GM19351 (cell line): ENCODE results near the gene NTHL1.

Experiments
- ATAC-seq: cut with Tn5 transposase; IDR thresholded peaks from one replicate; pipeline ENCODE4 v1.9.1; 2021; ENCODE audit warnings: mild to moderate bottlenecking, moderate library complexity; ENCODE audit not compliant: unreplicated experiment

The NTHL1 gene

GRCh38 chr16:1998360-1998835, 49.2 kb downstream of the NTHL1 start:
- no peak for ATAC-seq

- ATAC-seq = no peak
Observed at GRCh38 chr16:1997494-1998359, 49.9 kb downstream of the NTHL1 start.

- ATAC-seq = no peak
Observed at GRCh38 chr16:1993731-1994131, 53.9 kb downstream of the NTHL1 start.

DNA sequence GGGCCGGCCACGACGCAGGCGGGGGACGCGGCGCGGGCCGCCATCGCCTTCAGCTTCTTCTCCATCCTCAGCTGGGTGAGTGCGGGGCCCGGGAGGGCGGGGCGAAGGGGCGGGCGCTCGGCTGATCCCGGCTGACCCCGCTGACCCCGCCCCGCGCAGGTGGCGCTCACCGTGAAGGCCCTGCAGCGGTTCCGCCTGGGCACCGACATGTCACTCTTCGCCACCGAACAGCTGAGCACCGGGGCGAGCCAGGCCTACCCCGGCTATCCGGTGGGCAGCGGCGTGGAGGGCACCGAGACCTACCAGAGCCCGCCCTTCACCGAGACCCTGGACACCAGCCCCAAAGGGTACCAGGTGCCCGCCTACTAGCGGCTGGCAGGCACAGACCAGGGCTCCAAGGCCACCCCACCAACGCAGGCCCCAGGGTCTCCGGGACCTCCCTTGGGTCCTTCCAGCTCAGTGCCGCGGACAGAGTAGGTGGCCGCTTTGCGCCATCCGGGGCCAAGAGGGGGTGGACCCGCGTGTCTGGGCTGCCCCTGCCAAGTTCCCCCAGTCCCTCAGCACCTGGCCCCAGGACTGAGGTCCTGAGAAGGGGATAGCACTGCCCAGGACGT, 54.8 kb downstream of the NTHL1 start:
- no peak for ATAC-seq

DNA sequence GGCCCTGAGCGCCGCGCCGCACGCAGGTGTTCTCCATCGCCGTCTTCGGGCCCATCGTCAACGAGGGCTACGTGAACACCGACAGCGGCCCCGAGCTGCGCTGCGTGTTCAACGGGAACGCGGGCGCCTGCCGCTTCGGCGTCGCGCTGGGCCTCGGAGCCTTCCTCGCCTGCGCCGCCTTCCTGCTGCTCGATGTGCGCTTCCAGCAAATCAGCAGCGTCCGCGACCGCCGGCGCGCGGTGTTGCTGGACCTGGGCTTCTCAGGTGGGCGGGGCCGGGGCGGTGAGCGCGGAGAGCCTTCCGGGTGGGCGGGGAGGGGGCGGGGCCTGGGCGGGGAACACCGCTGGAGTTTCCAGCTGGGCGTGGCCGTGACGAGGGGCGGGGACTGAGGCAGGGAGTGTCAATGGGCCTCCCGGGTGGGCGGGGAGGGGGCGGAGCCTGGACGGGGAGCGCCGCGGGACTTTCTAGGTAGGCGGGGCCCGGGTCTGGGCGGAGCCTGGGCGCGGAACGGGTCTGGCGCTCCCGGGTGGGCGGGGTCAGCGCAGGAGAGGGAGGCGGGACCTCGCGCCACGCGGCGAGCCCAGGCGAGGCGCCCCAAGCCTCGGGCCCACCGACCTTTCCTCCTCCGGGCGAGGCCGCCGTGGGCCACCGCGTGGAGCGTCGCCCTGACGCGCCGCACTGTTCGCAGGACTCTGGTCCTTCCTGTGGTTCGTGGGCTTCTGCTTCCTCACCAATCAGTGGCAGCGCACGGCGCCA, 55.5 kb downstream of the NTHL1 start:
- peak; percentile 49 for ATAC-seq

- no peak for ATAC-seq
Observed at GRCh38 chr16:1991588-1991947, 56.1 kb downstream of the NTHL1 start.

DNA sequence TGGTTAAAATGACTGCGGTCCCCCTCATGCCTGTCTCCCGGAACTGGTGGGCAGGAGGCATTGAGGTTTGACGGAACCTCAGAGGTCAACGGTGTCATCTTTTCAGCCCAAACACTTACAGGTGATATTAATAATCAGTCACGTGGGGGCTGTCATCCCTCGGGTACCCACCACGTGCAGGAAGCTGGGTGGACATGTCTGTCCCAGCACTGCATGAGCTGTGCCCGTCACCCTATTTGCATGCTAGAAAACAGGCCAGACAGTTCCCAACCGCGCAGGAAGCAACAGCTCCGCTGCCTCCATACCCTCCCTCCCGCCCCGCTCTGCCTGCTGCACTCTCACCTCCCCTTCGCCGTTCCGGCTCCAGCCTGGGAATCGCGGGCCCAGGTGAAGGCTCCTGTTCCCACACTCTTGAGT, 56.5 kb downstream of the NTHL1 start:
- ATAC-seq = no peak

DNA sequence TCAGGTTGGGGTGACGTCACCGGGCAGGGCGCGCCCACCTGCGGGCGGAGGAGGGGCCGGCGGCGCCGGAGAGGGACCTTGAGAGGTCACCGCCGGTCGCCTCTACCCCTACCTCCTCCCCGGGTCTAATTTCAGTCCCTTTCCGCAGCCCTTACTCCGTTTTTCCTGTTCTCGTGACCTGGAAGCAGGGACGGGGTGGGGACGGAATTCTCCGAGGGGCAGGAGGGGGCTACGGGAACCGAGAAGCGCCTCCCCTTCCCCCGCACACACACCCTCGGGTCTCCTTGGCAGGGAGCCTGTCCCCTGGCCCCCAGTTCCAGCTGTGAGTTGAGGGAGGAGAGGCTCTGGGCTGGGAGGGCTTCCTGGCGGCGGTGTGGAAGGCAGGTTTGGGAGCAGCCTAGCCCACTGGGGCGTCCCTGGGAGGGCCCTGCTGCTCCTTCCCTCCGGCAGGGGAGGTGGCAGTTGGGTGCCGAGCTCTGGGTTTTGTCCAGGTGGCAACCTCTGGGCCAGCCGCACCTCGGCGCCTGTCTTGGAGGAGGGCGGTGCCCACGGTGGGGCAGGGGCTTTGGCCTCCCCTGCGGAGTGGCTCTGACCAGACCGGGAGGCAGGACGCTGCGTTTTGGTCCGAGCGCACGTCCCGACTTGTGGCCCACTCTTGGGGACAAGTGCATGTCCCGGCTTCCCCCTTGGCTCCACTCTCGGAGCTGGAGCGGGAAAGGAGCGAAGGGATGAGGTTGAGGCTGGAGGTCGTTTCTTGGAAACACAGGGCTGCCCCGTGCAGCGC, 57.1 kb downstream of the NTHL1 start:
- no peak for ATAC-seq

DNA sequence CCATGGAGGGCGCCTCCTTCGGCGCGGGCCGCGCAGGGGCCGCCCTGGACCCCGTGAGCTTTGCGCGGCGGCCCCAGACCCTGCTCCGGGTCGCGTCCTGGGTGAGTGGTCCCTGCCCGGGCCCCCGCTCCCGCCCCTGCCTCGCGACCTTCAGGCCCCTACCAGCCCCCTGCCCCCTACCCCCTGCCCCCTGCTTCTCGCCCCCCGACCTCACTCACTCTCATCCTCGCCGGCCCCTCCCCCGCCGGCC, 57.6 kb downstream of the NTHL1 start:
- no peak for ATAC-seq
